ENCODE measurements around the gene CSN2.
A peak's percentile ranks its signal among the peaks of the same experiment; 100 is the strongest.
"Not testable (repeated sequence)": the region's sequence is repeated elsewhere in the genome, so short reads cannot be mapped to it uniquely, and the experiment has no call there.

Gene CSN2, protein sequence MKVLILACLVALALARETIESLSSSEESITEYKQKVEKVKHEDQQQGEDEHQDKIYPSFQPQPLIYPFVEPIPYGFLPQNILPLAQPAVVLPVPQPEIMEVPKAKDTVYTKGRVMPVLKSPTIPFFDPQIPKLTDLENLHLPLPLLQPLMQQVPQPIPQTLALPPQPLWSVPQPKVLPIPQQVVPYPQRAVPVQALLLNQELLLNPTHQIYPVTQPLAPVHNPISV

DNA sequence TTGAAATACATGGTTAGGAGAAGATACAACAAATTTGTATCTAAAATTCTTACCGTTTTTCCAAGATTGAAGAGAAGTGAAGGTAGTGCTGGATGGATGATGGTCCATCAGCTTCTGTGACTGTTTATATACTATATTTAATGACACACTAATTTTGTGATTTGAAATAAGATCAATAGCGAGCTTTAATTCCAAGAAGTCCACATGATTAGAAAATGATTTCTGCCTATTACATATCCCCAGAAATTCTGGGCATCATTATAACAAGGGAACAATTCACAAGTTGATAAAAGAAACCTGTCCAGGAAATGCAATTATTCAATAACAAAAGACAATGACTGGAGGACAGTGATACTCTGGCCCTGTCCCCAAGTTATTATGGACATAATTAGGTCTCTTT is at the start of gene CSN2:
TSS of gene CSN2 (minus strand) at position 101 of the 400 bp plus-strand sequence. CDS start 4,733 bp downstream, outside the sequence.
- intact Hi-C loops (cut with DNase I) = no loop called here
- DNase-seq = no peak

GRCh38 chr4:70008771-70009170 is 43.2 kb upstream of the CSN2 start:
- intact Hi-C loops (cut with DNase I) = no loop called here
- no peak for DNase-seq

DNA sequence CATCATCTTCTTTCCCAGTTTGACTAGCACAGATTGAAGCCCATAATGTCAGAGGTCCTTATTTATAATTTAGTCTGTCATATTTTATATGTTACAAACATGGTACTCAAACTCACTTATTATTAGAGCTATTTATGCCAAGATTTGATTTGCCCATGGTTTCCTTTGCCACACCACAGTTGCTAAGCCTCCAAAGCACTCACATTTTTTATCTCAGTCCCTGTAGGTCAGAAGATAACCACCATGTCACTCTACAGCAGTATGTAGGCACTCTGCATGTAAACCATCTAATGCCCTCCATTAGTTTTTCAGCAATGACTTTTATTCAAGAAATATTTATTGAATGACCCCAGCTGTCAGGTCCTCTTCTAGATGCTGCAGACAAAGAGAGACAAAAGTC is 37.0 kb upstream of the CSN2 start:
- intact Hi-C loops (cut with DNase I) = no loop called here
- DNase-seq = no peak

DNA sequence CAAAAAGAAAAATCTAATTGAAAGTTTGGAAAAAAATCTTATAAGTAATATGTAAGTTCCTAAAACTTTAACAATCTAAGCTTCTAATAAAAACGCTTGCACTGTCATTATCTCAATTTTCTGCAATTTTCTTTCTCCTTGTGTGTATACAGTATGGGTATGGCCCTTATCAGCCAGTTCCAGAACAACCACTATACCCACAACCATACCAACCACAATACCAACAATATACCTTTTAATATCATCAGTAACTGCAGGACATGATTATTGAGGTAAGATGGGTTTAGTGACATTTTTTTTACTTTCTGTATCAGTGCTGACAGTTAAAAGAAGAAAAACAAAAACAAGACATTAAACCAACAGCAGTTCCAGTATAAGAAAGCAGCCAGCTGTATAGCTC is 35.2 kb upstream of the CSN2 start:
- intact Hi-C loops (cut with DNase I) = no loop called here
- DNase-seq = no peak

- DNase-seq = no peak
- intact Hi-C loops (cut with DNase I) = no loop called here
These were observed 33.9 kb upstream of the CSN2 start for GRCh38 chr4:69999420-69999819.

- no peak for DNase-seq
- intact Hi-C loops (cut with DNase I) = no loop called here
These were observed 30.0 kb upstream of the CSN2 start, which contains the start of gene STATH for GRCh38 chr4:69995526-69996016. Gene STATH, plus strand, starts transcription at chr4:69995966. Its CDS starts 2,472 bp downstream, at chr4:69998438.

GRCh38 chr4:69994782-69995181 is 29.3 kb upstream of the CSN2 start:
- DNase-seq = no peak
- intact Hi-C loops (cut with DNase I) = no loop called here

GRCh38 chr4:69991016-69991415 is 25.5 kb upstream of the CSN2 start:
- DNase-seq = no peak
- intact Hi-C loops (cut with DNase I) = no loop called here

DNA sequence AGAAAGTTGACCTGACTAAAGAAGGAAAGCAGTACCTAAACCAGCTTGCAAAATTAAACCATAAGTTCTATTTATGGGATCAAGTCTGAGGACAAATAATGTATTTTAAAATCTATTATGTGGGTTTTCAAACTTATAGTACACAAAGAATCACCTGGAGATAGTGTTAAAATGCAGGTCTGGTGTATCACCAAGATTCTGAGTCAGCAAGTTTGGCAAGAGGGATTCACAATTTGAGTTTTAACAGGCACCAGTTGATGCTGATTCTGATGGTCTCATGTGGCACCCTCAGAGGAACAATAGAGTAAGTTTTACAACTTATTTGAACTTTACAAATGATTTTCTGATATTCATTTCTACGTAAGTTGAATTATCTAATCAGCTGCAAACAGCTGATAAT is 21.1 kb upstream of the CSN2 start:
- intact Hi-C loops (cut with DNase I) = no loop called here
- no peak for DNase-seq

- intact Hi-C loops (cut with DNase I) = no loop called here
- DNase-seq = peak in 3 of 10 donors; percentile 10 to 75 (median 67)
These were observed 18.5 kb upstream of the CSN2 start for GRCh38 chr4:69984030-69984443.

DNA sequence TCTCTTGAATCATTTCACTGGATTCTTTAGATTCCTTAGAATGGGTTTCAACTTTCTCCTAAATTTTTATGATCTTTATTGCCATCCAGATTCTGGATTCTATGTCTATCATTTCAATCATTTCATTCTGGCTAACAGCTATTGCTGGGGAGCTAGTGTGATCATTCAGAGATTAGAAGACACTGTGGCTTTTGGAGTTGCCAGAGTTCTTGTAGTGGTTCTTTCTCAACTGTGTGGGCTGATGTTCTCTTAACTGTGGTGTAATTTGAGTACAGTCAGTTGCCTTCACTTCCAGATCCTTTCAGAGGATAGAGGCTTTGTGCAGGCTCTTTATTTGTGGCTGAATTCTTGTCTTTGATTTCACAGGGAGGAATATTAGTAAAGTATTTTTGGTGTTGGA is 12.1 kb upstream of the CSN2 start:
- intact Hi-C loops (cut with DNase I) = no loop called here
- DNase-seq = no peak

DNA sequence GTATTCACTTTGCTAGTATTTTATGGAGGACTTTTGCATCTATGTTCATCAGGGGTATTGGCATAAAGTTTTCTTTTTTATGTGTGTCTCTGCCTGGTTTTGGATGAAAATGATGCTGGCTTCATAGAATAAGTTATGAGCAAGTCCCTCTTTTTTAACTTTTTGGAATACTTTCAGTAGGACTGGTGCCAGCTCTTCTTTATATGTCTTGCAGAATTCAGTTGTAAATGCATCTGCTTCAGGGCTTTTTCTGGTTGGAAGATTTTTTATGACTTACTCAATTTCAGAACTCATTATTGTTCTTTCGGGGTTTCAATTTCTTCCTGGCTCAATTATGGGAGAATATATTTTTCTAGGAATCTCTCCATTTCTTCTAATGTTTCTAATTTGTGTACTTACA is 9.1 kb upstream of the CSN2 start:
- DNase-seq = no peak
- intact Hi-C loops (cut with DNase I) = no loop called here

- intact Hi-C loops (cut with DNase I) = no loop called here
- DNase-seq = no peak
These were observed 4.5 kb upstream of the CSN2 start for GRCh38 chr4:69970071-69970470.

GRCh38 chr4:69957209-69957608 is 8.3 kb downstream of the CSN2 start:
- intact Hi-C loops (cut with DNase I) = no loop called here

GRCh38 chr4:69951602-69952001 is 13.9 kb downstream of the CSN2 start:
- no peak for DNase-seq
- intact Hi-C loops (cut with DNase I) = no loop called here

More at GRCh38 chr4:69957209-69957608, 8.3 kb downstream of the CSN2 start:
- peak in 1 of 10 donors; percentile 12 for DNase-seq

- DNase-seq = no peak
- intact Hi-C loops (cut with DNase I) = no loop called here
These were observed 29.0 kb downstream of the CSN2 start for GRCh38 chr4:69936566-69936965.

DNA sequence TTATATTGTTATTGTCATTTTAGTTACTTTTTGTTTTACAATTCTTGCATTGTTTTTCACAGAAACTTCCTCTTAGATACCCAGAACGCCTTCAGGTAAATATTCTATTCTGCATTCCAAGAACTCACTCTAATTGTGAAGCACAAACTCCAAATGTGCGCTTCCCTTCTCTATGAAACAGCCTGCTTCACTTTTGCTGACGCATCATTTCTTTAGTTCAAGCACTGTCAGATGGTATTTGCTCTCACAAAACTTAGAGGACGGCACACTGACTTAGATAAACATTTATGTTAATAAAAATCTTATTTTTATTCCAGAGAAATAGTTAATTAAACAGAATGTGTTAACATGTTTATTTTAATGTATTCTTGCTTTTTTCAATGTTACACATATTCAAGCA is 31.4 kb downstream of the CSN2 start:
- DNase-seq = no peak
- intact Hi-C loops (cut with DNase I) = no loop called here

- intact Hi-C loops (cut with DNase I) = no loop called here
- DNase-seq = no peak
These were observed 34.8 kb downstream of the CSN2 start, which contains the start of gene CSN1S1 for GRCh38 chr4:69930768-69931167. Gene CSN1S1, plus strand, starts transcription at chr4:69931068. Its CDS starts 1,488 bp downstream, at chr4:69932556.

DNA sequence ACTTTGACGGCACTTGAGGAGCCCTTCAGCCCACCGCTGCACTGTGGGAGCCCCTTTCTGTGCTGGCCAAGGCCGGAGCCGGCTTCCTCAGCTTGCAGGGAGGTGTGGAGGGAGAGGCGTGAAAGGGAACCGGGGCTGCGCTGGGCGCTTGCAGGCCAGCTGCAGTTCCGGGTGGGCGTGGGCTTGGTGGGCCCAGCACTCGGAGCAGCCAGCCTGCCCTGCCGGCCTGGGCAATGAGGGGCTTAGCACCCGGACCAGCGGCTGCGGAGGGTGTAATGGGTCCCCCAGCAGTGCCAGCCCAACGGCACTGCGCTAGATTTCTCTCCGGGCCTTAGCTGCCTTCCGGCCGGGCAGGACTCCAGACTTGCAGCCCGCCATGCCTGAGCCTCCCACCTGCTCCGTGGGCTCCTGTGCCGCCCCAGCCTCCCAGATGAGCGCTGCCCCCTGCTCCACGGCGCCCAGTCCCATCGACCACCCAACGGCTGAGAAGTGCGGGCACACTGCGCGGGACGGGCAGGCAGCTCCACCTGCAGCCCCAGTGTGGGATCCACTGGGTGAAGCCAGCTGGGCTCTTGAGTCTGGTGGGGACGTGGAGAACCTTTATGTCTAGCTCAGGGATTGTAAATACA is 41.6 kb downstream of the CSN2 start:
- intact Hi-C loops (cut with DNase I) = not testable (repeated sequence)
- peak in 3 of 10 donors; percentile 46 to 74 (median 72) for DNase-seq

- no peak for DNase-seq
These were observed 44.7 kb downstream of the CSN2 start for GRCh38 chr4:69920874-69921273.

DNA sequence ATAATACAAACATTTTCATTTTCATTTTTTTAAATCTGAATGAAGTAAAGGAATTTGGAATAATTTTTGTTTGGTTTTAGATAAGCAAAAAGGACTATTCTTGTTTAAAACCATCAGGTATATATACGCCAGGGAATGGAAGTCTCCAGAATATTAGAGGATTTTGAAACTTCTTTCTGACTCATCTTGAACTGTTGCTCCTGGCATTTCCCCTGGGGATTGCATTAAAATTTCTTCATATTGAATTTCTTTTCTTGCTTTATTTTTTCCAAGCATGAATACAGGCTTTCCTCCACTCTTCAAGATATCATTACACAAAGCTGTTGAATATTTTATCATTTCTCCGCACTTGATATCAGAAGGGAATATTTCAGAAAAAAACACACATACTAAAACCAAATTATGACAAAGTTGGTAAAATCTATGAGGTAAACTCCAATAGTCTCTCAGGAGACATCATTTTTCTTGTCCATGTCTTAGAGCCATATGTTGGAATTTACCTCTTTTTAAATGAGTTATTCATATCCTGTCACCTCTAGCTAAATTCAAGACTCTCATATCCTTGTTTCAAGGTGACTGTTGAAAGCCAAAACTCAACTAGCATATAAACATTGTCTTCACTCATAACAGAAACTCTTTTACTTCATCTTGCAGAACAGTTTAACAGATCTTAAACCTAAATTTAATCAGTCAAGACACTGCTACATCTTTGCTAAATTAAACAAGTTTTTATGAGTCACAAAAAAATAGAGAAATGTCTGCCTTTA is 55.3 kb downstream of the CSN2 start:
- intact Hi-C loops (cut with DNase I) = no loop called here
- DNase-seq = no peak

More at GRCh38 chr4:69920874-69921273, 44.7 kb downstream of the CSN2 start:
- intact Hi-C loops (cut with DNase I) = no loop called here
